ENCODE data around the gene ELN. TPM values are rescaled to one million over a fixed set of nuclear protein-coding genes. Genes with fewer than 3 reads are reported as not detected.
A peak's percentile ranks its signal among the peaks of the same experiment; 100 is the strongest.

ELN gene
- total and polyA plus RNA-seq, 2 donors (not counting 1 experiment from before 2014, with no cell fraction given) = not detected

- Histone ChIP-seq H3K79me2 (ENCODE audit: control insufficient read depth, insufficient read depth, low read length) (no peaks in the 10 kb centered on the region), H3K4me2 (replicated peaks; ENCODE audit: low read depth, low read length, poor library complexity, severe bottlenecking) (no peak overlapping the region), H3K4me1 (ENCODE audit: control insufficient read depth in 2 of 2, insufficient read depth in 2 of 2, low read length in 2 of 2) (peaks cover 11 to 13% of the 10 kb centered on the region in 2 donors), H3K27me3 (replicated peaks in 1 of 4; ENCODE audit: control extremely low read depth in 1 of 4, control insufficient read depth in 3 of 4, insufficient read depth in 4 of 4, low read length in 3 of 4) (peaks cover 0 to 62% (median 23%) of the 10 kb centered on the region in 4 experiments), H2AFZ (ENCODE audit: insufficient read depth, low read depth, low read length, poor library complexity, severe bottlenecking) (no peak overlapping the region), H3K36me3 (replicated peaks in 1 of 2; ENCODE audit: control extremely low read depth in 1 of 2, control insufficient read depth in 1 of 2, extremely low read depth in 1 of 2, insufficient read depth in 2 of 2, low read length in 1 of 2) (no peaks in the 10 kb centered on the region), H3K9ac (ENCODE audit: low read length) (no peak overlapping the region), H3K27ac (ENCODE audit: low read length in 2 of 2) (no peak overlapping the region), H3K4me3 (ENCODE audit: control extremely low read depth in 1 of 5, extremely low read depth in 1 of 5, insufficient read depth in 1 of 5, low read depth in 2 of 5, low read length in 4 of 5) (no peak overlapping the region), H3K9me3 (ENCODE audit: control extremely low read depth in 1 of 3, control insufficient read depth in 2 of 3, insufficient read depth in 1 of 3, low read length in 2 of 3) (peaks cover 0 to 4% (median 0%) of the 10 kb centered on the region in 3 donors), H4K20me1 (ENCODE audit: control insufficient read depth, insufficient read depth, low read length, poor library complexity, severe bottlenecking) (no peaks in the 10 kb centered on the region)
- POLR2A ChIA-PET = no interaction called here
- WGBS (ENCODE audit: insufficient coverage) = 21% methylated on average over 15 of the region's 18 CpGs
- DNase-seq (peak; percentile 69), ATAC-seq (ENCODE audit: low read depth) (peak; percentile 78)
- CTCF ChIA-PET = interaction anchor here (0.6 to 2.2 kb wide), 21 partner anchors 9 to 420 kb away, joined by 3 to 26 read pairs (median 4); no protein-coding TSS in a partner anchor
- peaks cover 54% of the 10 kb centered on the region for H3K27me3 Mint-ChIP-seq
- TF ChIP-seq CTCF (IDR thresholded peaks at IDR 0.05) (peak; percentile 93), EZH2 (IDR thresholded peaks at IDR 0.05; ENCODE audit: borderline replicate concordance, insufficient read depth, low read depth, low read length, poor library complexity, severe bottlenecking) (no peak)
- H3K27ac Mint-ChIP-seq = no peak overlapping the region
- H3K4me3 Mint-ChIP-seq = no peak overlapping the region
- H3K4me1 Mint-ChIP-seq = peaks cover 7% of the 10 kb centered on the region
- H3K9me3 Mint-ChIP-seq (ENCODE audit: insufficient read depth) = no peaks in the 10 kb centered on the region
- intact Hi-C loops (cut with micrococcal nuclease) = loop anchor here (2.0 kb wide), 1 partner anchor 160 kb away; no protein-coding TSS in a partner anchor
These were observed 880 bp upstream of the ELN start for GRCh38 chr7:74026903-74027682.

- H3K79me2 ChIP-seq (ENCODE audit: control insufficient read depth, insufficient read depth, low read length) = no peaks in the 10 kb centered on the region
- no peak overlapping the region for H3K27ac ChIP-seq (ENCODE audit: low read length in 2 of 2)
- POLR2A ChIA-PET = no interaction called here
- no peak overlapping the region for H3K4me3 ChIP-seq (ENCODE audit: control extremely low read depth in 1 of 5, extremely low read depth in 1 of 5, insufficient read depth in 1 of 5, low read depth in 2 of 5, low read length in 4 of 5)
- no peak overlapping the region for H3K4me2 ChIP-seq (replicated peaks; ENCODE audit: low read depth, low read length, poor library complexity, severe bottlenecking)
- WGBS (ENCODE audit: insufficient coverage) = 13% methylated on average over 13 of the region's 13 CpGs
- no peak overlapping the region for H3K9ac ChIP-seq (ENCODE audit: low read length)
- TF ChIP-seq EZH2 (IDR thresholded peaks at IDR 0.05; ENCODE audit: borderline replicate concordance, insufficient read depth, low read depth, low read length, poor library complexity, severe bottlenecking) = no peak
- TF ChIP-seq CTCF (IDR thresholded peaks at IDR 0.05) = no peak
- peaks cover 11 to 13% of the 10 kb centered on the region in 2 donors for H3K4me1 ChIP-seq (ENCODE audit: control insufficient read depth in 2 of 2, insufficient read depth in 2 of 2, low read length in 2 of 2)
- H3K27me3 ChIP-seq (replicated peaks in 1 of 4; ENCODE audit: control extremely low read depth in 1 of 4, control insufficient read depth in 3 of 4, insufficient read depth in 4 of 4, low read length in 3 of 4) = peaks cover 0 to 62% (median 23%) of the 10 kb centered on the region in 4 experiments
- peaks cover 7% of the 10 kb centered on the region for H3K4me1 Mint-ChIP-seq
- intact Hi-C loops (cut with micrococcal nuclease) = no loop called here
- H3K9me3 Mint-ChIP-seq (ENCODE audit: insufficient read depth) = no peaks in the 10 kb centered on the region
- no peaks in the 10 kb centered on the region for H4K20me1 ChIP-seq (ENCODE audit: control insufficient read depth, insufficient read depth, low read length, poor library complexity, severe bottlenecking)
- CTCF ChIA-PET = interaction anchor here (1.0 kb wide), 1 partner anchor 372 kb away, joined by 4 read pairs; no protein-coding TSS in a partner anchor
- H3K9me3 ChIP-seq (ENCODE audit: control extremely low read depth in 1 of 3, control insufficient read depth in 2 of 3, insufficient read depth in 1 of 3, low read length in 2 of 3) = peaks cover 0 to 4% (median 0%) of the 10 kb centered on the region in 3 donors
- no peak overlapping the region for H3K4me3 Mint-ChIP-seq
- DNase-seq (no peak), ATAC-seq (ENCODE audit: low read depth) (no peak)
- H3K36me3 ChIP-seq (replicated peaks in 1 of 2; ENCODE audit: control extremely low read depth in 1 of 2, control insufficient read depth in 1 of 2, extremely low read depth in 1 of 2, insufficient read depth in 2 of 2, low read length in 1 of 2) = no peaks in the 10 kb centered on the region
- no peak overlapping the region for H2AFZ ChIP-seq (ENCODE audit: insufficient read depth, low read depth, low read length, poor library complexity, severe bottlenecking)
- H3K27ac Mint-ChIP-seq = no peak overlapping the region
- peaks cover 52% of the 10 kb centered on the region for H3K27me3 Mint-ChIP-seq
These were observed 407 bp downstream of the ELN start for GRCh38 chr7:74028321-74028838.
